ENCODE results near the gene LZTR1.
"Not testable (repeated sequence)": the region's sequence is repeated elsewhere in the genome, so short reads cannot be mapped to it uniquely, and the experiment has no call there.

Gene LZTR1

GRCh38 chr22:21048448-21048847 lies 66.4 kb downstream of the LZTR1 start:
- H3K4me1 ChIP-seq (ENCODE audit: control insufficient read depth, insufficient read depth, low read length); H3K9ac ChIP-seq (ENCODE audit: low read depth, low read length); H3K9me3 ChIP-seq (ENCODE audit: control insufficient read depth, insufficient read depth, low read length); H3K4me3 ChIP-seq (ENCODE audit: low read depth, low read length); H3K36me3 ChIP-seq (ENCODE audit: control insufficient read depth, insufficient read depth, low read length); H3K27me3 ChIP-seq (ENCODE audit: control insufficient read depth, insufficient read depth, low read length); H3K27ac ChIP-seq (ENCODE audit: low read depth, low read length): not testable (repeated sequence)
